ENCODE results near the gene OR6S1. TPM values are rescaled to one million over a fixed set of nuclear protein-coding genes. Genes with fewer than 3 reads are reported as not detected.

Gene OR6S1
- total and polyA plus RNA-seq, 10 of the 15 experiments (the other 5 are each of a cell fraction or from before 2014, with no cell fraction given): 0.22 to 0.67 (median 0.43) TPM; not detected in 4

DNA sequence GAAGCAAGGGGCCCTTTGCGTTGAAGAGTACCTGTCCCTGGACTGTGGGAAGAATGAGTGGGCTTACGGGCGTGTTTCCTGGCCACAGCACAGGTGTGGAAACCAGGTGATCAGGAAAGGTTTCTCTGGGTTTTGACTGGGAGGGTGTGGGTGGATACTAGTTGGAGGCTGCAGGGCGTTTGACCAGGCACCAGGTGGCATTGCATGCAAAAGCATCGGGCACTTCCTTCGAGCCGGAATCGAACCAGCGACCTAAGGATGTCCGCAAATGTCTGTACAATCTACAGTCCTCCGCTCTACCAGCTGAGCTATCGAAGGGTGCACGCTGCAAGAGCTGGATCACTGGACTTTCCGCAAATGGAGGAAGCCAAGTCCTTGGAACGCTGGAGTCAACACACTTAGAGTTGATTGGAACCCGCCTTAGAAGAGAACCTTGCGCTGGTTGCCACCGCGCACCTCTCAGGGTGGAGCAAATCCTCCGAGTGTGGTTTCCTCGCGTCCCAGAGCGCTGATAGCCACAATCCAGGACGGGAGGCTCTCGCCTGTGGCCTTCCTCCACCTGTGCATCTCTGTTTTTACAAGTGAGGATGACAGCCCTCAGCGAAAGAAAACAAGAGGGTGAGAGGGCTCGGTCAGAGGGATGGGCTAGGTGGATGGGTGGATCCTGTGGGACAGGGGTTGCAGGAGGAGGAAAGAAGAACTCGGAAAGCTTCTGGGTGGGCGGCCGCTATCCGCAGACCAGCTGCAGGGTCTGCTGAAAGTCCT lies 21.7 kb upstream of the OR6S1 start (continued):
- TF ChIP-seq, protein P1, sequence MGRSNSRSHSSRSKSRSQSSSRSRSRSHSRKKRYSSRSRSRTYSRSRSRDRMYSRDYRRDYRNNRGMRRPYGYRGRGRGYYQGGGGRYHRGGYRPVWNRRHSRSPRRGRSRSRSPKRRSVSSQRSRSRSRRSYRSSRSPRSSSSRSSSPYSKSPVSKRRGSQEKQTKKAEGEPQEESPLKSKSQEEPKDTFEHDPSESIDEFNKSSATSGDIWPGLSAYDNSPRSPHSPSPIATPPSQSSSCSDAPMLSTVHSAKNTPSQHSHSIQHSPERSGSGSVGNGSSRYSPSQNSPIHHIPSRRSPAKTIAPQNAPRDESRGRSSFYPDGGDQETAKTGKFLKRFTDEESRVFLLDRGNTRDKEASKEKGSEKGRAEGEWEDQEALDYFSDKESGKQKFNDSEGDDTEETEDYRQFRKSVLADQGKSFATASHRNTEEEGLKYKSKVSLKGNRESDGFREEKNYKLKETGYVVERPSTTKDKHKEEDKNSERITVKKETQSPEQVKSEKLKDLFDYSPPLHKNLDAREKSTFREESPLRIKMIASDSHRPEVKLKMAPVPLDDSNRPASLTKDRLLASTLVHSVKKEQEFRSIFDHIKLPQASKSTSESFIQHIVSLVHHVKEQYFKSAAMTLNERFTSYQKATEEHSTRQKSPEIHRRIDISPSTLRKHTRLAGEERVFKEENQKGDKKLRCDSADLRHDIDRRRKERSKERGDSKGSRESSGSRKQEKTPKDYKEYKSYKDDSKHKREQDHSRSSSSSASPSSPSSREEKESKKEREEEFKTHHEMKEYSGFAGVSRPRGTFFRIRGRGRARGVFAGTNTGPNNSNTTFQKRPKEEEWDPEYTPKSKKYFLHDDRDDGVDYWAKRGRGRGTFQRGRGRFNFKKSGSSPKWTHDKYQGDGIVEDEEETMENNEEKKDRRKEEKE (IDR thresholded peaks at IDR 0.05): no peak
- 0 out of 2 replicates have a peak, but pooled peaks have one; percentile 32 for TF ChIP-seq POLR2A (IDR thresholded peaks at IDR 0.05; ENCODE audit: low read depth, low read length)
- TF ChIP-seq EP300 (IDR thresholded peaks at IDR 0.05; ENCODE audit: borderline replicate concordance in 1 of 2, control insufficient read depth in 1 of 2, low read depth in 2 of 2, low read length in 2 of 2): peak in 1 of 2 experiments; percentile 45; a peak in 1 of 4 replicates
- TF ChIP-seq SREBF1 (IDR thresholded peaks at IDR 0.05; ENCODE audit: low read length): no peak
- TF ChIP-seq, protein P2, sequence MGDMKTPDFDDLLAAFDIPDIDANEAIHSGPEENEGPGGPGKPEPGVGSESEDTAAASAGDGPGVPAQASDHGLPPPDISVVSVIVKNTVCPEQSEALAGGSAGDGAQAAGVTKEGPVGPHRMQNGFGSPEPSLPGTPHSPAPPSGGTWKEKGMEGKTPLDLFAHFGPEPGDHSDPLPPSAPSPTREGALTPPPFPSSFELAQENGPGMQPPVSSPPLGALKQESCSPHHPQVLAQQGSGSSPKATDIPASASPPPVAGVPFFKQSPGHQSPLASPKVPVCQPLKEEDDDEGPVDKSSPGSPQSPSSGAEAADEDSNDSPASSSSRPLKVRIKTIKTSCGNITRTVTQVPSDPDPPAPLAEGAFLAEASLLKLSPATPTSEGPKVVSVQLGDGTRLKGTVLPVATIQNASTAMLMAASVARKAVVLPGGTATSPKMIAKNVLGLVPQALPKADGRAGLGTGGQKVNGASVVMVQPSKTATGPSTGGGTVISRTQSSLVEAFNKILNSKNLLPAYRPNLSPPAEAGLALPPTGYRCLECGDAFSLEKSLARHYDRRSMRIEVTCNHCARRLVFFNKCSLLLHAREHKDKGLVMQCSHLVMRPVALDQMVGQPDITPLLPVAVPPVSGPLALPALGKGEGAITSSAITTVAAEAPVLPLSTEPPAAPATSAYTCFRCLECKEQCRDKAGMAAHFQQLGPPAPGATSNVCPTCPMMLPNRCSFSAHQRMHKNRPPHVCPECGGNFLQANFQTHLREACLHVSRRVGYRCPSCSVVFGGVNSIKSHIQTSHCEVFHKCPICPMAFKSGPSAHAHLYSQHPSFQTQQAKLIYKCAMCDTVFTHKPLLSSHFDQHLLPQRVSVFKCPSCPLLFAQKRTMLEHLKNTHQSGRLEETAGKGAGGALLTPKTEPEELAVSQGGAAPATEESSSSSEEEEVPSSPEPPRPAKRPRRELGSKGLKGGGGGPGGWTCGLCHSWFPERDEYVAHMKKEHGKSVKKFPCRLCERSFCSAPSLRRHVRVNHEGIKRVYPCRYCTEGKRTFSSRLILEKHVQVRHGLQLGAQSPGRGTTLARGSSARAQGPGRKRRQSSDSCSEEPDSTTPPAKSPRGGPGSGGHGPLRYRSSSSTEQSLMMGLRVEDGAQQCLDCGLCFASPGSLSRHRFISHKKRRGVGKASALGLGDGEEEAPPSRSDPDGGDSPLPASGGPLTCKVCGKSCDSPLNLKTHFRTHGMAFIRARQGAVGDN (IDR thresholded peaks at IDR 0.05): no peak
- peak; percentile 66 for TF ChIP-seq NBN (IDR thresholded peaks at IDR 0.05)
- peak; percentile 75 for TF ChIP-seq RAD21 (IDR thresholded peaks at IDR 0.05; ENCODE audit: insufficient read depth, low read depth, low read length)
- TF ChIP-seq MTA3 (IDR thresholded peaks at IDR 0.05; ENCODE audit: borderline replicate concordance, low read length): 0 out of 2 replicates have a peak, but pooled peaks have one; percentile 17

Data from GM12878 (cell line).